NCI-H128 (cell line): Measurements from ENCODE around the gene CCDC85C.

Experiments
- DNase-seq: peaks from one replicate; lab custom pipeline; 2025; ENCODE audit not compliant: unreplicated experiment; lab: John Stamatoyannopoulos, UW

The CCDC85C gene

DNA sequence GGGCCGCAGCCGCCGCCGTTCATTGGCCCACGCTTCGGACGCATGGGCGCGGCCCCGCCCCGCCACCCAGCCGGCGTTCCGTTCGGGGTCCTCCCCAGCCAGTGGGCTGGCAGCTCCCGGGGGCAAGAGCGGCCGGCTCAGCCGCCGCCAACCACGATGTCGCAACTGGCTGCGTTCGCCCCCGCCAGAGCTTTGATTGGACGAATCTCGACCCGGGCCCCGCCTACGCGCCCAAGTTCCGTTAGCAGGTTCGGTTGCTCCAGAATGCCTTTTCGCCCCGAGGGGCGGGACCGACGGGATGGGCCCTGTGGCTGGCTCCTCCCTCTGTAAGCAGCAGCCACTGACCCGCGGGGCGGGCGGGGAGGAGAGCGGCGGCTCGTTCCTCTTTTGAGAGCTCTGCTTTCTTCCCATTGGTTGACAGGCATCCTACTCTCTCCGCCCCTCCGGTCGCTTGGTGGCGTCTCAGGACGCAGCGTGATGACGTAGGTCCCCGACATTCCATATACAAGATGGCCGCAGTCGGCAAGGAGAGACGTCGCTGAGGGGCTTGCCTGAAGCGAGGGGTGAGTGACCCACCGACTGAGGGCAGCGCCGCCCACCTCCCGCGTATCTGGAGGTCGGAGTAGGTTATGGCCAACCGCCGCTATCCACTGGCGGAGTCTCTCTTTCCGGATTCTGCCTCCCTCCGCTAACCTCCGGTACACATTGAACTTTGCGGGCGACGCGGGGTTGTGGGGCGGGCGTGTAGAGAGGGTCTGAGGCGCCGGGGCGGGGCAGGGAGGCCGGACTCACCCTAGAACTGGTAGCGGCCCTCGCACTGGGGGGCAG is 122.9 kb downstream of the CCDC85C start, which contains the start of gene CCNK:
TSS of gene CCNK (plus strand) at position 493 of the 828 bp plus-strand sequence. CDS start 11,269 bp downstream, outside the sequence.
- peak; percentile 100 for DNase-seq

DNA sequence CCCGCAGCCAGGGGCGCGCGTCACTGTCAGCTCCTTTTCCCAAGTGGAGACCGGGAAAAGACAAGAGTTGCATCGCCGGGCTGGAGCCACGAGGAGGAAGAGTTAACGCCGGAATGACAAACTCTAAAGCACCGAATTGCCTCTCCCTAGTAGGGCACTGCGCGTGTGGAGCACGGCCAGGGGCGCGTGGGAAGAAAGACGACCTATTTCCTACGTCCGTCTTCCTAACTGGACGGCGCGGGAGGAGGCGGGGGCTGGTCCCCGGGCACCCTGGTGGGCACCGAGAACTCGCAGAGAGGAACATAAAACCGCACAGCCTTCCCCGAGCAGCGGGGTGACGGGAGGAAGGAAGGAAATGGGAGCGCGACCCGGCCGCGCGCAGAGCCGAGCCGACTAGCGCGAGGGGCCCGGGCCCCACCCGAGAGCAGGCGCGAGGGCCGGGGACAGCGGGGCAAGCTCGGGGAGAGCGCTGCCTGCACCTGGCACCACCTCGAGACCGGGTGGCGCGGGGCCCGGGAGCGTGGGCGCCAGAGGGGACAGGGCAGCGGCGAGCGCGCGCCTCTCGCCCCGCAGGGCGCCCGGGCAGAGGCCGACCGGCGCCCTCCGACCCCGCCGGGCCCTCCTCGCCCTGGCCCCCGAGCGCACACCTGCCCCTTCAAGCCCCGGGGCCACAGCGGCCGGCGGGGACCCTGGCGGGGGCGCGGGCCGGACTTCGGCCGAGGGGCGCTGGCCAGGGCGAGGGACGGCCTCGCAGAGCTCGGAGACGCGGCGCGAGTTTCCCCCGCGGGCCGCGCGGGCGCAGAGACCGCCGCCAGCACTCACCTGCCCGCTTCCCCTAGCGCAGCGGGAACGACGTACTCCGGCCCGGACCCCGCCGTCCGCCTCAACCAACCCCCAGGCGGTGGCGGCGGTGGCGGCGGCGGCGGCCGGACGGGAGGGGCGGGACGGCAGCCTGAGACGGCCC is 123.8 kb downstream of the CCDC85C start, which contains the start of gene SETD3:
TSS of gene SETD3 (minus strand) at position 954 of the 964 bp plus-strand sequence. CDS start 15,054 bp downstream, outside the sequence.
- no peak for DNase-seq

DNA sequence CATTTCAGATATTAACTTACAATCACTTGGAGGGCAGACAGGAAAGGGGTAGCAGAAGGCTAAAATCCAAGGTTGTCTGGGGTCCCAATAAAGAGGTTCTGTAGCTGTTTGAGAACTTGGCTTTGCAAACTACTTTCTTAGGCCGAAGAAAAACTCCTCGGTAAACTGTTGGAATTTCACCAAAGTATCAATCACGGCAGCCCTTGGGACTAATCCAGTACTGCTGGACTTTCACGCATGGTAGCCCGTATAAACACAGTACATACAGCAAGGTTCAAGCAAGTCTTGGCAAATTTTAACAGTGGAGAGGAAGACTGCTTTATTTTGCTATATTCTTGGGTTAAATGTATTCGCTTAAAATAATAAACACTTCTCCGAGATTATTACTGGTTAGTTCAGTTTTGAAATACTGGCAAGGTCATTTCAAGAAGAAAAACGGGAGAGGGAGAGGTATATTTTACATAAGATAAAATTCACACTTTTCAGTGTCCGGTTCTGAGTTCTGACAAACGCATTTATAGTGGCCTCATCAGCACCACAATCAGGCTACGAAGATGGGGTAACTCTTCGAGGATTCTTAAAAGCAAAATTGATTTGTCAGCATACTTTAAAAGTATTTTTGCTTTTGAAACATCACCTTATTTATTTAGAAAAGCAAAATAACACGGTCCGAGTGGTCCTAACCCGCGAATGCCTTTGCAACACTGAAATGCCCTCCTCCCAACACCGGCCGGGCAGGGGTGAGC is 124.7 kb downstream of the CCDC85C start:
- no peak for DNase-seq

DNA sequence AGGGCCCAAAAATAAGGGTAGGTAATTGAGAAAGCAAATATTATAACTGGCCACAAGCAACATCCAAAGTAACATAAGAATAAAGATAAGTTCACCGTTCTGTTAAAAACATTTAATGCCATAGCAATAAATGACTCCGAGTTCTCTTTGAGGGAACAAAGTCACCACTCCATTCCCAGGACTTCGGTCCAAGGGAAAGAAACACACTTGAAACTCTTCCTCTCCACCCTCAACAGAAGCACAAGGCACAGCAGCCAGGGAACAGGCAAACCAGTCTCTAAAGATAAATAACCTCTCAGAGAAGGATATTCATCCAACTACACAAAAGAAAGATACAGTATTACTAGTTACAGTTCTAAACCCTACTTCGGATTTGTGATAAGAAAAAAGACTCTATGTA is 125.9 kb downstream of the CCDC85C start:
- no peak for DNase-seq

DNA sequence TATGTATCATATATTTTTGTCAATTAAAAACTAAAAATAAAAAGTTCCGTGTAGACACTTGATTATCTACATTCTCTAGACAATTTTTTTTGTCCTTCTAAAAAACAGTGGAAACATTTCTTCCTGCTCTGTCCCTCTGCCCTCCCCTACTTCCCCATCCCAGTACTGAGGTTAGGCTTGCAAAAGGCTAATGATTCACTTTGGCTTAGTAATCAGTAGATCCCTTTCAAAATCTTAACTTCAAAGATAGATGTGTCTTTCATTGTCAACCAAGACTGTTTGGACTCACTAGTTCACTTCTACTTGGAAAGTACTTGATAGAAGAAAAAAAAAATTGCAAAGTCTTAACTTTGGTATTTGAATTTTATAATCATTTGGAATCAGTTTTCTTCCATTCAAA is 127.1 kb downstream of the CCDC85C start:
- DNase-seq = no peak

DNA sequence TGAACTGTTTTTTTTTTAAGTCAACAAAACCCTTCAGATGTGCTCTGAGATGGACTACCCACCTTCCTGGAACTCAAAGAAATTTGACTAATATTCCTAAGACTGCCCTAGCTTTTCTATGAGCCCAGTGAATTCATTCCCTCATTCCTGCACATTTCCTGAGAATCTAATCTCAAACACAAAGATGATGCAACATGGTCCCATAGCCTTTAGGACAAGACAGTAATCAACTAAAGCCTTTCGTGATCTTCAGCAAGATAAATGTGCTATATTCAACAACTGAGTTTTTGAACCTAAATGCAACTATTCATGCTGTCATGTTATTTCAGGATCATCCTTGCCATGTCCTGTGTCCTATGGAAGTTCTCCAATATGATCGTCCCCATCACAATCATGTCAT is 128.3 kb downstream of the CCDC85C start:
- no peak for DNase-seq

DNA sequence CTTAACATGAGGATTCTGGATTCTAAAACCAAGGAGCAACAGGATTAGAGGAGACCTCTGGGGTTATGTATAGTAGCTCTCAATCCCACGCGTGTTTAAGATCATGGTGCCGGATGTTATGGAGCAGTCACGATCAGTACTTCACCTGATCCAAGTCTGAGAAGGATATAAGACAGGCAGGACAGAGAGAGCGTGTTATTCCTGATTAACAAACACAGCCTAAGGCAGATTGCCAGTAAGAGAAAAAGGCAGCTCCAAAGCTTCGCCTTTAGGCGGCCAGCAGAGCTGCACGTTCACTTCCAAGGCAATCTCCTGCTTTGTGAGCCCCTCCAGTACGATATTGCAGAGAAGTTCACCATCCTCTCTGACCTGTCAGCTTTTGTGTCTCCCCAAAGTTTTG is 128.8 kb downstream of the CCDC85C start:
- no peak for DNase-seq

DNA sequence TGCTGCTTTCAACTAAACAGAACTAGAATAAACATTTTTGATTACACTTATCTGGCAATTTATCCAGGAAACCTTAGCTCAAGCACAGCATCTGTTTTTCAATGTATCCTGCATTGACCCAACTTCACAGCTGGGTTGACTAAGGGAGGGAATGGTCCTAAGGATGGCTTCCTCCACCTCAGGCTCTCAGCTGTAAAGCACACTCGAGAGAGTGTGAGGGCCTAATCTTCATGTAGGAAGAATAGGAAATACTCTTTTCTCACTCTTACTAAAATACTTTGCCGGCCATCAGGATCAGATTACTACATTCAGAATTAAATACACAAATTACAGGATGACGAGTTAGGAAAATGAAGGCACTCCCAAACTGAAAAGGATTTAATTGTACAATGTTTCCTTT is 130.5 kb downstream of the CCDC85C start:
- DNase-seq = no peak

DNA sequence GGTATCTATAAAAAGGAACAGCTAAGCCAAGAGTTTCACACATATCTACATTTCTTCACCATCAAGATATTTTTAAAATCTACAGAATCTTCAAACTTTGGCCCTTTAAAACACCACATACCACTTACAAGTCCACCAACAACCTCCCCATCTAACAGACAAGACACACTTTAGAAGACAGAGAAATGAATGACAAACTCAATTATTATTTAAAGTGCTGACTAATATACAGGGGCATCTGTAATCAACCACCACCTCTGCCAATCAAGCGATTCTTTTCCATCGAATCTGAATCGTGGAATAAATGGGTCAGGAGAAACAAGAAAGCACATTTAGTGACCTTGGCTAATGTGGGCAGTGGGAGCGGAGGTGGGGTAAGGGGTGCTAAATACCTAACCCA is 131.1 kb downstream of the CCDC85C start:
- no peak for DNase-seq

DNA sequence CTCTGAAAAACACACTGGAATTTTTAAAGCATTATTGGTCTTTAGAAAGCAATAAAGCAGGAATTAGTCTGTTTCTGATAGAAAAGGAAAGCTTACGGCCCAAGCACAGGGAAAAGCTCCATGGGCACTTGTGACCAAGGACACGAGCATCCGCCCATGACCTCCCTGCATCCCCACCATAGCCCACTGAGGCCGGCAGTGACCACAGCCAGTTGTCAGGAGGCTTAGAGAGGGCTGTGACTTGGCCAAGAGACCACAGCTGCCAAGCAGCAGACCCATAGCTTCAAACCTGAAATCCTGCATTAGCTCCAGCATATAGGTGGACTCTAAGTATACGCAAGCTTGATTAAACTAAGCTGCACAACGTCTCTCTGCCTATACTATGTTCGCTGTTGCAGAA is 132.3 kb downstream of the CCDC85C start:
- DNase-seq = no peak

DNA sequence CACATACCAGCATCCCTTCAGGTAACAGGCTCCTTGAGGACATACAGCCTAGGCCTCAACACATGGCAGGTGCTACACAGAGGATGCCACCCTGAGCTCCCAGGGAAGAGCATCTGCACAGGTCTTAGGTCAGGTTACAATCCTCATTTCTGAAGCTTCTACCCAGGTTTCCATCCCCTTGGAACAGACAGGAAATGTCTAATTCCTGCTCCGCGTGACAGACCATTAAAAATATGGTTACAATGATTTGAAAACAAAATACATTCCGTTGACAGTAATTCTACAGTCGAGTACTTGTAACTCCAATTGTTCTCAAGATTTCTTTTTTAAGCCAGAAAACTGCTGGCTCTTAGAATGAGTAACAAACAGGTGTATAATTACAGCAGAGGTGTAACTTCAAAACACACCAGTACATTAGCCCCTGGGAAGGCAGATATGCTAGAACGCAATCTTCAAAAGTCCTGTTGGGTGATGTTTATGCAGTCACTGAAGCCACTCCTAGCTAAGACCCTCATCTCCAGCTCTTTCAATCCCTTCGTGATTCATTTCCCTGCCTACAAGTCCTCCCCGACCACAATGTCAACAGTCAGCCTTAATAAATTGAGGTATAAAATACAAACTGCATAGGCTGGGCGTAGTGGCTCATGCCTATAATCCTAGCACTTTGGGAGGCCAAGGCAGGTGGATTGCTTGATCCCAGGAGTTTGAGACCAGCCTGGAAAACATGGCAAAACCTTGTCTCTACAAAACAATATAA is 135.0 kb downstream of the CCDC85C start:
- no peak for DNase-seq

DNA sequence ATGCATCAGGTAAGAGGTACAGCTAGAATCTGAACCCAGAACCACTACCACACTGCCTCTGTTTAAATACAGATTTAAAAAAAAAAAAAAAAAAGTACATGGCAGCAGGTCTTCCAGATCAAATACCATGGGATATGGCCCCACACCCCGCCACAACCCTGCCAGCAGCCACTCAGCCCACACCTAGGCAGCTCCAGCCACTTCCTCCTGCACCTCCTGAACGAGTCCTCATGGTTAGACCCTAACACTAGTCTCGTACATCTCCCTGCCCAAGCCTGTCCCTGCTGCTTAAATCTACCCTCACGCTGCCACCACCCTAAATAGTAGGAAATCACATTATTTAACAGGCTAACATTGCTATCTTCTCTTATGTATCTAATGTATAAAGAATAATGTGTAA is 135.9 kb downstream of the CCDC85C start:
- DNase-seq = no peak

DNA sequence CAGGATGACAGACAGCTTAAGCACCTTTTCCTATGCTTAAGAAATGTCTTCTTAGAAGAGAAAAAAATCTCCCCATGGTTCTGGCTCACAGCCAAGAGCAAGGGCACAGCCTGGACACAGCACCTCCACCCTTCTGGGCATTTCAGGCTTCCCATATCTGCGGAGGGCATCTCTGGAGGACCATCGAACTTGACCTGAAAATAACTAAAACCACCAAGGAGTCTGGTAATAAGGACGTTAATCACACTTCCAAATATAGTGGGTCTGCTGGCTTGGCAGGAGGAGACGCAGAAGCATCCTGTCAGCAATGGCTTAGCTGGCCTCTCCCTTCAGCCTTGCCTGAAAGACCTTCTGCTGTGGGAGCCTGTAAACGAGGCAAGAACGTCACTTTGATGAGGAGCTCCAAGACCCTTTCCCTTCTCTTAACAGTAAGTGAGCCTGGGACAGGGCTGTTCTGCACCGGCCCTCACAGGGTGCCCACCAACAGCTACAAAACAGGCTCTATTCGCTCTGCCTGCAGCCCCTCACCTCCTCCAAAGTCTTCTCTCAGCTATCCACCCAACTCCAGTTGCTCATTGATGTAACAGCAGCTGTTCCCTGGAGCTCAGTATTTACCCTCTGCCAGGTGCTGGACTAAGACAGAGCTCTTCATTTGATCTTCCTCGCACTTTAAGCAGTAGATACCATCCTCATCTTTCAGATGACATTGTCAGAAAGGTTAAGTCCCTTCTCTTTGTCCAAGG is 136.5 kb downstream of the CCDC85C start:
- DNase-seq = no peak

DNA sequence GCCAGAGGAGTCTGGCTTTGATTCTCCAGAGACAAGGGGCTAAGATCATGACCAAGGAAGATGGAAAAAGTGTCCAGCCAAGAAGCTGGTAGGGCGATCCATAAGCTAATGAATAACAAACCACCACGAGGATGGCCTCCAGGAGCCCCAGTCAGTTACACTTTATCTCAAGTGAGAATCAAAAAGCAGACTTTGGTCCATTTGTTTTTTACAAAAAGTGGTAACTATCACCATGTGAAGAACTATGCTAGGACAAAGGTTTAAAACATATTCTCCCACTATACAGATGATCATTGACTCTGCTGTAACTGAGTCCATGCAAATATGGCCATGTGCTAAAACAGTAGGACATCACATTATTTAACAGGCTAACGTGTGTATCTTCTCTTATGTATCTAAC is 137.2 kb downstream of the CCDC85C start:
- DNase-seq = no peak

DNA sequence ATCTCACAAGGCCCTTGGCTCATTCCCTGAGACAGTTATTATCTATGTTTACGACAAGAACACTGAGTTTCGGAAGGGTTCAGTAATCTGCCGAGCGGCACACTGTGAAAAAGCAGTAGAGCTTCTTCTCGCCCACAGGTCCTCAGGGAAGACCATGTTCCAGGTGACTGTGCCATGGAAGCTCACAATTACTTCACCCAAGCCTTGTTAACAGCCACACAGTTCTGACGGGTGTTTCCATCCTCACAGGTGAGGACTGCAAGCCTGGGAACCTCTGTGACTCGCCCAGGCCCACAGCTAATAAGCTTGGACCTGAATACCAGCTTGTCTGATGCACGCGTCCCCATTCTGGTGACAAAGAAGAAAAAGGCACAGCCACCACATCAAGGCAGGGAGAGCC is 138.7 kb downstream of the CCDC85C start:
- DNase-seq = no peak

DNA sequence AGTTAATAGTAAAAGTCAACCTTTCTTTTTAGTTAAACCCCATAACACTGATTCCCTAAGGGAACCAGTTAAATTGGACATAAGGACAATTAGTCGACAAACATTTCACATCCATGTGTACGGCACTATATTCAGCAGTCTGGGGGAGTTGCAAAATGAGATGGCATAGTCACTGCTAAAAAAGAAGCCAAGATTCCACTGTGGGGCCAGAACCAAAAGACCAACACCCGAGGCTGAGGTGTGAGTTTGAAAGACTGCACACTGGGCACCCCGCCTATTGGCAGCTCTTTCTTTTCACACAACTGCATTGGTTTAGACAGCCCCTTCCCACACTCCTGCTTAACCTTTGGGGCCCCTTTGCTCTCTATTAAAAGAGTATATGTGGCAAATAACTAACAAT is 140.0 kb downstream of the CCDC85C start:
- DNase-seq = no peak

DNA sequence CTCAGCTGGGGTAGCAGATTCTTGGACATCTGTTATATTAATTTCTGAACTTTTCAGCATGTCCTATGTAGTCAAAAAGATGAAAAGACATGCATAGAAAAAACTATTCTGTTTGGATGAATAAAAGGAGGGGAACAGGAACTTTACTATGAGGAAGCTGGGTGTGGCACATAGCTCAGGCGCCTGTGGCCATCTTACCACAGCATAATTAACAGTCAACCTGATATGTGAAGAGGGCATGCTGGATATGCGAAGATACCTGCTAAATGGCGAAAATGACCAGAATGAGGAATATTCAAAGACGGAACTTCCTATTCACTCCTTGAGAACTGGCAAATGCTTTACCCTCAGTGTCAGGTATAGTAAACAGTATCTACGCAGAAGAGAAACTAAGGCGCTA is 141.8 kb downstream of the CCDC85C start:
- DNase-seq = no peak

DNA sequence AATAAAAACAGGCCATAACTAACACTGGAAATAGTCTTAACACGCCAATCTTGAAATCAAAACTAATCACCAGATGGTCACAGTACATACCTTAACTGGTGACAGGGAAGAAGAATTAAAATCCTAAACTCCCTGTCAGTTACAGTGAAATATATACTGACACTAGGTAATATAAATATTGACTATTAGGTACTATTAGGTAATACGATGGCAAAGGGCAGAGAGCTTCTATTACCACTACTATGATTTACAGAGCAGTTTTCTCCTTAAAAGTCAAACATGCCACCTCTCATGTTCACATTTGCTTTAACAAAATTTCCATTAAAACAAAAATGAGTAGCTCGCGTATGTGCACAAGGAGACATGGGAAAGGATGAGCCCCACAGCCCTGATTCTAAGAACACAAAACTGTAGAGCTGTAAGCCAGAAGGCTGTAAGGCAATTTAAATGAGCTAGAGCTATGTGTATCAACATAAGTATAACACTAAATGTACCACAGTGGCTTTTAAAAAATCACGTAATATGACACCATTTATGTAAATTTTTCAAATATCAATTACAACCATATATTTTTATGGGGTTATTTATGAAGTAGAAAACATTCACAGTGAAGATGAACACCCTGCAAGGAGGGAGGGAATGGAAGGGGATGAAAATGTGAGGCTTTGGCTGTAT is 142.5 kb downstream of the CCDC85C start:
- no peak for DNase-seq

DNA sequence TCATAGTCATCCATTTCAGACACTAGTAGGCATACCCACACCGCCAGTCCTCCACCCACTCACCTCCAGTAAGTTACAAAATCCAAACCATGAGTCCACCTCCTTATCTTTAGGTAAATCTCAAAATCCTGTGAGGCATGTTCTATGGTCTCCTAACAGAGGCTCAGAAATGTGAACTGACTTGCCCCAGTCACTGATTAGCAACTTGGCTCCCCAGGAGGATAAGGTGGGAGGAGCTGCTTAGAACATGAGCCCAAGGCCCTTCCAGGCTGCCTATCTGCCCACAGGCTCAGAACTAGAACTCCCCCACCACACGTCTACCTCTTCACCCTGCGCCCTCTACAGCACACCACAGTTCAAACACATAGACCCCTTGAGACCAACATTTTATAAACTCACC is 143.2 kb downstream of the CCDC85C start:
- DNase-seq = no peak
